ENCODE measurements around the gene SEC61A2.

Gene SEC61A2

GRCh38 chr10:12188656-12189055 lies 59.2 kb downstream of the SEC61A2 start:
- Histone ChIP-seq H3K4me1 (ENCODE audit: control insufficient read depth, insufficient read depth, low read length) (no peaks in the 10 kb centered on the region), H3K4me3 (ENCODE audit: low read length) (no peak overlapping the region), H3K9me3 (ENCODE audit: control insufficient read depth, low read length) (no peaks in the 10 kb centered on the region), H3K36me3 (ENCODE audit: control insufficient read depth, insufficient read depth, low read length) (no peaks in the 10 kb centered on the region), H3K27me3 (ENCODE audit: control insufficient read depth, insufficient read depth, low read length) (no peaks in the 10 kb centered on the region), H3K9ac (ENCODE audit: low read length) (no peak overlapping the region)

- no peak overlapping the region for H3K9ac ChIP-seq (ENCODE audit: low read length)
- peaks cover 6% of the 10 kb centered on the region for H3K4me1 ChIP-seq (ENCODE audit: control insufficient read depth, insufficient read depth, low read length)
- H3K4me3 ChIP-seq (ENCODE audit: low read length): no peak overlapping the region
- no peaks in the 10 kb centered on the region for H3K27me3 ChIP-seq (ENCODE audit: control insufficient read depth, insufficient read depth, low read length)
- H3K9me3 ChIP-seq (ENCODE audit: control insufficient read depth, low read length): no peaks in the 10 kb centered on the region
- no peaks in the 10 kb centered on the region for H3K36me3 ChIP-seq (ENCODE audit: control insufficient read depth, insufficient read depth, low read length)
Observed at GRCh38 chr10:12189426-12189825, 59.9 kb downstream of the SEC61A2 start.

GRCh38 chr10:12191715-12192114 lies 62.2 kb downstream of the SEC61A2 start:
- Histone ChIP-seq H3K9ac (ENCODE audit: low read length) (no peak overlapping the region), H3K9me3 (ENCODE audit: control insufficient read depth, low read length) (no peaks in the 10 kb centered on the region), H3K4me1 (ENCODE audit: control insufficient read depth, insufficient read depth, low read length) (peaks cover 8% of the 10 kb centered on the region), H3K36me3 (ENCODE audit: control insufficient read depth, insufficient read depth, low read length) (no peaks in the 10 kb centered on the region), H3K4me3 (ENCODE audit: low read length) (no peak overlapping the region), H3K27me3 (ENCODE audit: control insufficient read depth, insufficient read depth, low read length) (no peaks in the 10 kb centered on the region)

GRCh38 chr10:12193193-12193592 lies 63.7 kb downstream of the SEC61A2 start:
- Histone ChIP-seq H3K36me3 (ENCODE audit: control insufficient read depth, insufficient read depth, low read length) (no peaks in the 10 kb centered on the region), H3K4me3 (ENCODE audit: low read length) (no peak overlapping the region), H3K9ac (ENCODE audit: low read length) (no peak overlapping the region), H3K9me3 (ENCODE audit: control insufficient read depth, low read length) (no peaks in the 10 kb centered on the region), H3K27me3 (ENCODE audit: control insufficient read depth, insufficient read depth, low read length) (no peaks in the 10 kb centered on the region), H3K4me1 (ENCODE audit: control insufficient read depth, insufficient read depth, low read length) (peaks cover 8% of the 10 kb centered on the region)

- Histone ChIP-seq H3K4me1 (ENCODE audit: control insufficient read depth, insufficient read depth, low read length) (peaks cover 8% of the 10 kb centered on the region), H3K4me3 (ENCODE audit: low read length) (peak overlapping the region; percentile 84), H3K9me3 (ENCODE audit: control insufficient read depth, low read length) (no peaks in the 10 kb centered on the region), H3K9ac (ENCODE audit: low read length) (peak overlapping the region; percentile 82), H3K36me3 (ENCODE audit: control insufficient read depth, insufficient read depth, low read length) (peaks cover 8% of the 10 kb centered on the region), H3K27me3 (ENCODE audit: control insufficient read depth, insufficient read depth, low read length) (no peaks in the 10 kb centered on the region)
Observed at GRCh38 chr10:12194752-12195271, 65.3 kb downstream of the SEC61A2 start.

GRCh38 chr10:12195281-12195602 lies 65.8 kb downstream of the SEC61A2 start:
- Histone ChIP-seq H3K9me3 (ENCODE audit: control insufficient read depth, low read length) (no peaks in the 10 kb centered on the region), H3K36me3 (ENCODE audit: control insufficient read depth, insufficient read depth, low read length) (peaks cover 8% of the 10 kb centered on the region), H3K4me3 (ENCODE audit: low read length) (peak overlapping the region; percentile 84), H3K27me3 (ENCODE audit: control insufficient read depth, insufficient read depth, low read length) (no peaks in the 10 kb centered on the region), H3K4me1 (ENCODE audit: control insufficient read depth, insufficient read depth, low read length) (peaks cover 8% of the 10 kb centered on the region), H3K9ac (ENCODE audit: low read length) (peak overlapping the region; percentile 82)

GRCh38 chr10:12195603-12196506 lies 66.4 kb downstream of the SEC61A2 start, which contains the start of the genes CDC123 and NUDT5:
CDC123 (plus strand) TSS chr10:12196188; CDS start chr10:12196246, 58 bp downstream.
NUDT5 (minus strand) TSS chr10:12195891; CDS start chr10:12186291, 9,600 bp downstream.
- Histone ChIP-seq H3K4me1 (ENCODE audit: control insufficient read depth, insufficient read depth, low read length) (peaks cover 8% of the 10 kb centered on the region), H3K9me3 (ENCODE audit: control insufficient read depth, low read length) (no peaks in the 10 kb centered on the region), H3K36me3 (ENCODE audit: control insufficient read depth, insufficient read depth, low read length) (peaks cover 8% of the 10 kb centered on the region), H3K4me3 (ENCODE audit: low read length) (peak within 1 kb of the TSS; percentile 84), H3K9ac (ENCODE audit: low read length) (peak within 1 kb of the TSS; percentile 82), H3K27me3 (ENCODE audit: control insufficient read depth, insufficient read depth, low read length) (no peaks in the 10 kb centered on the region)

- H3K9ac ChIP-seq (ENCODE audit: low read length): peak overlapping the region; percentile 82
- H3K4me3 ChIP-seq (ENCODE audit: low read length): peak overlapping the region; percentile 84
- peaks cover 8% of the 10 kb centered on the region for H3K4me1 ChIP-seq (ENCODE audit: control insufficient read depth, insufficient read depth, low read length)
- peaks cover 8% of the 10 kb centered on the region for H3K36me3 ChIP-seq (ENCODE audit: control insufficient read depth, insufficient read depth, low read length)
- no peaks in the 10 kb centered on the region for H3K27me3 ChIP-seq (ENCODE audit: control insufficient read depth, insufficient read depth, low read length)
- H3K9me3 ChIP-seq (ENCODE audit: control insufficient read depth, low read length): no peaks in the 10 kb centered on the region
Observed at GRCh38 chr10:12196531-12197211, 67.2 kb downstream of the SEC61A2 start.

- H3K4me1 ChIP-seq (ENCODE audit: control insufficient read depth, insufficient read depth, low read length): peaks cover 8% of the 10 kb centered on the region
Observed at GRCh38 chr10:12198156-12198555, 68.7 kb downstream of the SEC61A2 start.

GRCh38 chr10:12200850-12201249 lies 71.4 kb downstream of the SEC61A2 start:
- H3K27me3 ChIP-seq (ENCODE audit: control insufficient read depth, insufficient read depth, low read length): no peaks in the 10 kb centered on the region
- no peak overlapping the region for H3K9ac ChIP-seq (ENCODE audit: low read length)
- peaks cover 12% of the 10 kb centered on the region for H3K36me3 ChIP-seq (ENCODE audit: control insufficient read depth, insufficient read depth, low read length)
- no peaks in the 10 kb centered on the region for H3K4me1 ChIP-seq (ENCODE audit: control insufficient read depth, insufficient read depth, low read length)
- H3K4me3 ChIP-seq (ENCODE audit: low read length): no peak overlapping the region
- no peaks in the 10 kb centered on the region for H3K9me3 ChIP-seq (ENCODE audit: control insufficient read depth, low read length)

More at GRCh38 chr10:12198156-12198555, 68.7 kb downstream of the SEC61A2 start:
- Histone ChIP-seq H3K27me3 (ENCODE audit: control insufficient read depth, insufficient read depth, low read length) (no peaks in the 10 kb centered on the region), H3K36me3 (ENCODE audit: control insufficient read depth, insufficient read depth, low read length) (peaks cover 8% of the 10 kb centered on the region), H3K4me3 (ENCODE audit: low read length) (no peak overlapping the region), H3K9me3 (ENCODE audit: control insufficient read depth, low read length) (no peaks in the 10 kb centered on the region), H3K9ac (ENCODE audit: low read length) (no peak overlapping the region)

- peaks cover 12% of the 10 kb centered on the region for H3K36me3 ChIP-seq (ENCODE audit: control insufficient read depth, insufficient read depth, low read length)
- H3K4me1 ChIP-seq (ENCODE audit: control insufficient read depth, insufficient read depth, low read length): no peaks in the 10 kb centered on the region
- no peaks in the 10 kb centered on the region for H3K9me3 ChIP-seq (ENCODE audit: control insufficient read depth, low read length)
- H3K4me3 ChIP-seq (ENCODE audit: low read length): no peak overlapping the region
- H3K27me3 ChIP-seq (ENCODE audit: control insufficient read depth, insufficient read depth, low read length): no peaks in the 10 kb centered on the region
- no peak overlapping the region for H3K9ac ChIP-seq (ENCODE audit: low read length)
Observed at GRCh38 chr10:12201543-12201942, 72.1 kb downstream of the SEC61A2 start.

- H3K4me1 ChIP-seq (ENCODE audit: control insufficient read depth, insufficient read depth, low read length): no peaks in the 10 kb centered on the region
- peaks cover 12% of the 10 kb centered on the region for H3K36me3 ChIP-seq (ENCODE audit: control insufficient read depth, insufficient read depth, low read length)
- H3K27me3 ChIP-seq (ENCODE audit: control insufficient read depth, insufficient read depth, low read length): no peaks in the 10 kb centered on the region
- H3K9me3 ChIP-seq (ENCODE audit: control insufficient read depth, low read length): no peaks in the 10 kb centered on the region
- H3K4me3 ChIP-seq (ENCODE audit: low read length): no peak overlapping the region
- H3K9ac ChIP-seq (ENCODE audit: low read length): no peak overlapping the region
Observed at GRCh38 chr10:12202226-12202625, 72.7 kb downstream of the SEC61A2 start.
